HepG2 (cell line): ENCODE results near the gene ZDHHC7. TPM values are rescaled to one million over a fixed set of nuclear protein-coding genes. Genes with fewer than 3 reads are reported as not detected.

ENCODE experiments used
- ATAC-seq: fragments of 200-7000 bp; cut with Tn5 transposase; 3 replicates; pipeline ENCODE4 v1.9.1; 2020; ENCODE audit warnings: mild to moderate bottlenecking, moderate library complexity
- BruUV-seq: library from RNA; stranded (reverse); fragments of 400-500 nt; replicated peaks from 2 replicates; lab custom pipeline; 2021; lab: Mats Ljungman, UMichigan
- CTCF ChIA-PET: fragments of 300-600 bp; formaldehyde crosslinking; extraction: SDS; loops from one replicate; lab custom pipeline; 2021; ENCODE audit warnings: low total read pairs, inconsistent platforms, low intra/inter-chr PET ratio; lab: Yijun Ruan, JAX
- POLR2A ChIA-PET: fragments of 350-600 bp; sonication (Branson Sonifier 250); formaldehyde crosslinking; loops from one replicate; lab custom pipeline; 2020; ENCODE audit warnings: antibody characterized with exemption, inconsistent platforms; lab: Yijun Ruan, JAX
- DNase-seq: peaks from one replicate; pipeline ENCODE4 v3.0.0-alpha.2; 2015; ENCODE audit warnings: low spot score
- FAIRE-seq: peaks from 3 replicates; lab custom pipeline; 2011; peaks lifted over from hg19 to GRCh38; lab: Jason Lieb, UNC
- H2AFZ ChIP-seq: one replicate; pipeline ENCODE4 v1.6.1; 2011; ENCODE audit warnings: low read length, inconsistent platforms
- H3K27ac ChIP-seq: fragments of 300-600 bp; 3 replicates; pipeline ENCODE4 v1.8.0; 2011; ENCODE audit warnings: mixed run types, mild to moderate bottlenecking, mixed read lengths, low read length, inconsistent platforms; ENCODE audit not compliant: insufficient read depth; ENCODE audit errors: extremely low read length
- H3K27me3 ChIP-seq, 2 experiments: fragments of 200-600 bp in 1 of 2; 2 replicates in 1 of 2; 3 replicates in 1 of 2; pipeline versions ENCODE4 v1.6.0 to v1.8.0; 2011; ENCODE audit warnings: low read length in 2 of 2, mild to moderate bottlenecking in 2 of 2, moderate library complexity in 2 of 2, inconsistent platforms in 1 of 2; ENCODE audit not compliant: insufficient read depth in 2 of 2, control insufficient read depth in 1 of 2
- H3K36me3 ChIP-seq, 2 experiments: fragments of 200-600 bp in 1 of 2; replicated peaks in 1 of 2; 2 replicates in 1 of 2; 3 replicates in 1 of 2; pipeline versions ENCODE4 v1.5.1 to v1.8.0; 2011; ENCODE audit warnings: low read length in 2 of 2, inconsistent platforms in 1 of 2; ENCODE audit not compliant: insufficient read depth in 2 of 2, control insufficient read depth in 1 of 2
- H3K4me1 ChIP-seq: 2 replicates; pipeline ENCODE4 v1.5.1; 2012; ENCODE audit warnings: low read length, inconsistent platforms; ENCODE audit not compliant: insufficient read depth
- H3K4me2 ChIP-seq: 2 replicates; pipeline ENCODE4 v1.6.0; 2011; ENCODE audit warnings: low read depth, low read length, inconsistent platforms
- H3K4me3 ChIP-seq, 3 experiments: fragments of 200-600 bp in 1 of 3; sonication (generic), shearing (Covaris generic) in 1 of 3; replicated peaks in 1 of 3; 2 replicates each; pipeline ENCODE4 v1.5.1; 2011 to 2016; ENCODE audit warnings: low read length in 3 of 3, inconsistent platforms in 2 of 3, low read depth in 2 of 3, mild to moderate bottlenecking in 2 of 3, control low read depth in 1 of 3, mixed read lengths in 1 of 3; ENCODE audit not compliant: insufficient read depth in 1 of 3
- H3K79me2 ChIP-seq: one replicate; pipeline ENCODE4 v1.6.1; 2011; ENCODE audit warnings: low read length, inconsistent platforms; ENCODE audit not compliant: insufficient read depth
- H3K9ac ChIP-seq: 2 replicates; pipeline ENCODE4 v1.6.0; 2011; ENCODE audit warnings: mild to moderate bottlenecking, low read depth, low read length, inconsistent platforms; ENCODE audit not compliant: insufficient read depth
- H3K9me3 ChIP-seq: 2 replicates; pipeline ENCODE4 v1.5.1; 2012; ENCODE audit warnings: mild to moderate bottlenecking, low read length
- H4K20me1 ChIP-seq: 2 replicates; pipeline ENCODE4 v1.6.0; 2011; ENCODE audit warnings: inconsistent platforms, mild to moderate bottlenecking, low read length, moderate library complexity; ENCODE audit not compliant: insufficient read depth
- ATM ChIP-seq: fragments of 450-650 bp; IDR thresholded peaks from 2 replicates; pipeline ENCODE4 v1.7.1; 2017; ENCODE audit warnings: mild to moderate bottlenecking, borderline replicate concordance
- ETV5 ChIP-seq: IDR thresholded peaks from 2 replicates; pipeline ENCODE4 v1.6.1; 2018; ENCODE audit warnings: missing biosample characterization, missing genetic modification reagents, inconsistent platforms, borderline replicate concordance
- HIVEP1 ChIP-seq: sonication (generic); formaldehyde crosslinking; IDR thresholded peaks from 2 replicates; pipeline ENCODE4 v1.4.0; 2020; ENCODE audit warnings: mild to moderate bottlenecking, missing genetic modification reagents
- IKZF1 ChIP-seq: fragments of 450-650 bp; IDR thresholded peaks from 2 replicates; pipeline ENCODE4 v1.7.1; 2016
- REL ChIP-seq: sonication (generic); formaldehyde crosslinking; conservative IDR thresholded peaks from 2 replicates; pipeline ENCODE4 v1.8.0; 2022; ENCODE audit warnings: mild to moderate bottlenecking, missing genetic modification reagents, moderate library complexity
- TBX2 ChIP-seq: sonication (generic); formaldehyde crosslinking; IDR thresholded peaks from 2 replicates; pipeline ENCODE4 v1.5.0; 2020; ENCODE audit warnings: missing genetic modification reagents, mild to moderate bottlenecking, borderline replicate concordance
- ZNF644 ChIP-seq: IDR thresholded peaks from 2 replicates; pipeline ENCODE4 v1.6.1; 2016; ENCODE audit warnings: low read depth
- ZNF674 ChIP-seq: sonication (generic); formaldehyde crosslinking; IDR thresholded peaks from 2 replicates; pipeline ENCODE4 v1.5.0; 2020; ENCODE audit warnings: low read depth, mild to moderate bottlenecking, missing genetic modification reagents
- ZNF713 ChIP-seq: sonication (generic); formaldehyde crosslinking; IDR thresholded peaks from 2 replicates; pipeline ENCODE4 v1.4.0; 2020; ENCODE audit warnings: mild to moderate bottlenecking, missing genetic modification reagents
- ZNF883 ChIP-seq: sonication (generic); formaldehyde crosslinking; IDR thresholded peaks from 2 replicates; pipeline ENCODE4 v1.5.1; 2020; ENCODE audit warnings: mild to moderate bottlenecking, missing genetic modification reagents; ENCODE audit errors: not compliant biosample characterization
- ZSCAN21 ChIP-seq: sonication (generic); formaldehyde crosslinking; IDR thresholded peaks from 2 replicates; pipeline ENCODE4 v1.8.0; 2022; ENCODE audit warnings: mild to moderate bottlenecking, missing genetic modification reagents, moderate library complexity, borderline replicate concordance
- WGBS: methylation state at CpG from one replicate; pipeline ENCODE4 v1.1.6; 2017; ENCODE audit warnings: low lambda C conversion rate; 5-methylcytosine and 5-hydroxymethylcytosine counted together
- in situ Hi-C: cut with HindIII; loops from 2 replicates; pipeline ENCODE4 v1.10.0; 2017; ENCODE audit warnings: low pct_unique_long_range_greater_than_20kb; ENCODE audit not compliant: extremely low pct_ligation_motif_present
- intact Hi-C: fragments of 100-400 bp; cut with micrococcal nuclease; formaldehyde crosslinking; loops from one replicate; pipeline ENCODE4 v1.10.0; 2022; ENCODE audit not compliant: unreplicated experiment
- polyA plus RNA-seq, 8 experiments: library from polyadenylated mRNA; depleted of rRNA in 3 of 8; stranded (reverse) in 7 of 8; unstranded in 1 of 8; fragments of >200 nt; fragmentation: Illumina TruSeq in 4 of 8; extraction: Trizol in 4 of 8; gene quantifications; 2 replicates each; pipeline versions ENCODE4 v1.2.1 to v1.2.3, GENCODE V29; 2011 to 2016; ENCODE audit warnings: low read depth in 4 of 8, missing spikeins in 1 of 8, mixed read lengths in 1 of 8; ENCODE audit not compliant: insufficient read depth in 1 of 8
- total RNA-seq, 5 experiments: library from RNA; depleted of rRNA; stranded (reverse); fragments of >200 nt; fragmentation: Illumina TruSeq; extraction: Trizol; gene quantifications; 2 replicates each; pipeline ENCODE4 v1.2.3, GENCODE V29; 2016; ENCODE audit warnings: low read depth in 1 of 5
- TF ChIP-seq, protein P1 (sequence below): sonication (generic); formaldehyde crosslinking; IDR thresholded peaks from 2 replicates; pipeline ENCODE4 v1.4.0; 2020; ENCODE audit warnings: missing genetic modification reagents
- TF ChIP-seq, protein P2 (sequence below): sonication (generic); formaldehyde crosslinking; IDR thresholded peaks from 2 replicates; pipeline ENCODE4 v1.5.0; 2020; ENCODE audit warnings: mild to moderate bottlenecking, missing genetic modification reagents, borderline replicate concordance
- TF ChIP-seq, protein P3 (sequence below): conservative IDR thresholded peaks from 2 replicates; pipeline ENCODE4 v1.6.1; 2018; ENCODE audit warnings: missing genetic modification reagents
- TF ChIP-seq, protein P4 (sequence below): sonication (generic); formaldehyde crosslinking; IDR thresholded peaks from 2 replicates; pipeline ENCODE4 v1.8.0; 2022; ENCODE audit warnings: missing genetic modification reagents, mild to moderate bottlenecking, moderate library complexity, borderline replicate concordance

ZDHHC7 gene
- total and polyA plus RNA-seq, 2 of the 13 experiments (the other 11 are each of a cell fraction or from before 2014, with no cell fraction given): 46.8 to 67.6 TPM

DNA sequence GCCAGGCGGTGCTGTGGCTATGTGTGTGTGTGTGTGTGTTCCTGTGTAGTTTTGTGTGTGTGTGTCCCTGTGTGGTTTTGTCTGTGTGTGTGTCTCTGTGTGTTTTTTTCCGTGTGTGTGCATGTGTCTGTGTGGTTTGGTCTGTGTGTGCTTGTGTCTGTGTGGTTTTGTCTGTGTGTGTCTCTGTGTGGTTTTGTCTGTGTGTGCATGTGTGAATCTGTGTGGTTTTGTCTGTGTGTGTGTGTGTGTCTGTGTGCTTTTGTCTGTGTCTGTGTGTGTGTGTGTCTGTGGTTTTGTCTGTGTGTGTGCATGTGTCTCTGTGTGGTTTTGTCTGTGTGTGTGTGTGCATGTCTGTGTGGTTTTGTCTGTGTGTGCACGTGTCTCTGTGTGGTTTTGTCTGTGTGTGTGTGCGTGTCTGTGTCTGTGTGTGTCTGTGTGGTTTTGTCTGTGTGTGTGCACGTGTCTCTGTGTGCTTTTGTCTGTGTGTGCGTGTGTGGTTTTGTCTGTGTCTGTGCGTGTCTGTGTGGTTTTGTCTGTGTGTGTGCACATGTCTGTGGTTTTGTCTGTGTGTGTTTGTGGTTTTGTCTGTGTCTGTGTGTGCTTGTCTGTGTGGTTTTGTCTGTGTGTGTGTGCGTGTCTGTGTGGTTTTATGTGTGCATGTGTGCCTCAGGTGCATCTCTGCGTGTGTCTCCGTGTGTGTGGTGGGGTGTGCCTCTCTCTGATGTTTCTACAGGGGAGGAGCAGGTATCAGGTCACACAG lies 62.3 kb downstream of the ZDHHC7 start:
- POLR2A ChIA-PET: no interaction called here
- ATAC-seq (no peak), FAIRE-seq (peak; percentile 68), DNase-seq (no peak)
- H3K36me3 ChIP-seq: no peaks in the 10 kb centered on the region
- no TSS peak for BruUV-seq
- in situ Hi-C loops (no loop called here), intact Hi-C loops (no loop called here)
- CTCF ChIA-PET: interaction anchor here (4.5 kb wide), 1 partner anchor 24 kb away, joined by 57 read pairs; no protein-coding TSS in a partner anchor
- no peaks in the 10 kb centered on the region for H3K79me2 ChIP-seq
- peak overlapping the region; percentile 27 for H3K9ac ChIP-seq
- no peak overlapping the region for H3K27ac ChIP-seq
- no peaks in the 10 kb centered on the region for H4K20me1 ChIP-seq
- H3K9me3 ChIP-seq: no peaks in the 10 kb centered on the region
- no peaks in the 10 kb centered on the region; a peak in 1 of 5 replicates for H3K27me3 ChIP-seq
- H3K4me1 ChIP-seq: peaks cover 57% of the 10 kb centered on the region
- peak overlapping the region; percentile 74 for H3K4me2 ChIP-seq
- WGBS: 3% methylated on average over 10 of the region's 10 CpGs
- peak overlapping the region; percentile 13 to 65 (median 30); a peak in 4 of 6 replicates for H3K4me3 ChIP-seq
- no peak overlapping the region for H2AFZ ChIP-seq
- TF ChIP-seq REL (CRISPR knock-in tag) (0 out of 2 replicates have a peak, but pooled peaks have one; percentile 18), ZSCAN21 (CRISPR knock-in tag) (0 out of 2 replicates have a peak, but pooled peaks have one; percentile 69), ZNF883 (CRISPR knock-in tag) (peak; percentile 1), HIVEP1 (0 out of 2 replicates have a peak, but pooled peaks have one; percentile 6), ZNF674 (CRISPR knock-in tag) (no peak), ZNF644 (CRISPR knock-in tag) (no peak), IKZF1 (0 out of 2 replicates have a peak, but pooled peaks have one; percentile 49), TBX2 (CRISPR knock-in tag) (no peak), ZNF713 (CRISPR knock-in tag) (0 out of 2 replicates have a peak, but pooled peaks have one; percentile 49), ATM (no peak), ETV5 (no peak)
- TF ChIP-seq, protein P1, sequence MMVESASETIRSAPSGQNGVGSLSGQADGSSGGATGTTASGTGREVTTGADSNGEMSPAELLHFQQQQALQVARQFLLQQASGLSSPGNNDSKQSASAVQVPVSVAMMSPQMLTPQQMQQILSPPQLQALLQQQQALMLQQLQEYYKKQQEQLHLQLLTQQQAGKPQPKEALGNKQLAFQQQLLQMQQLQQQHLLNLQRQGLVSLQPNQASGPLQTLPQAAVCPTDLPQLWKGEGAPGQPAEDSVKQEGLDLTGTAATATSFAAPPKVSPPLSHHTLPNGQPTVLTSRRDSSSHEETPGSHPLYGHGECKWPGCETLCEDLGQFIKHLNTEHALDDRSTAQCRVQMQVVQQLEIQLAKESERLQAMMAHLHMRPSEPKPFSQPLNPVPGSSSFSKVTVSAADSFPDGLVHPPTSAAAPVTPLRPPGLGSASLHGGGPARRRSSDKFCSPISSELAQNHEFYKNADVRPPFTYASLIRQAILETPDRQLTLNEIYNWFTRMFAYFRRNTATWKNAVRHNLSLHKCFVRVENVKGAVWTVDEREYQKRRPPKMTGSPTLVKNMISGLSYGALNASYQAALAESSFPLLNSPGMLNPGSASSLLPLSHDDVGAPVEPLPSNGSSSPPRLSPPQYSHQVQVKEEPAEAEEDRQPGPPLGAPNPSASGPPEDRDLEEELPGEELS (CRISPR knock-in tag): no peak
- TF ChIP-seq, protein P2, sequence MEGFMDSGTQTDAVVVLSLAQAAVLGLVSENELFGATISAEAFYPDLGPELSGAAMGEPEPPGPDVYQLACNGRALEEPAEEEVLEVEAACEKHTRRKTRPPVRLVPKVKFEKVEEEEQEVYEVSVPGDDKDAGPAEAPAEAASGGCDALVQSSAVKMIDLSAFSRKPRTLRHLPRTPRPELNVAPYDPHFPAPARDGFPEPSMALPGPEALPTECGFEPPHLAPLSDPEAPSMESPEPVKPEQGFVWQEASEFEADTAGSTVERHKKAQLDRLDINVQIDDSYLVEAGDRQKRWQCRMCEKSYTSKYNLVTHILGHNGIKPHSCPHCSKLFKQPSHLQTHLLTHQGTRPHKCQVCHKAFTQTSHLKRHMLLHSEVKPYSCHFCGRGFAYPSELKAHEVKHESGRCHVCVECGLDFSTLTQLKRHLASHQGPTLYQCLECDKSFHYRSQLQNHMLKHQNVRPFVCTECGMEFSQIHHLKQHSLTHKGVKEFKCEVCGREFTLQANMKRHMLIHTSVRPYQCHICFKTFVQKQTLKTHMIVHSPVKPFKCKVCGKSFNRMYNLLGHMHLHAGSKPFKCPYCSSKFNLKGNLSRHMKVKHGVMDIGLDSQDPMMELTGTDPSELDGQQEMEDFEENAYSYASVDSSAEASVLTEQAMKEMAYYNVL (CRISPR knock-in tag): no peak
- TF ChIP-seq, protein P3, sequence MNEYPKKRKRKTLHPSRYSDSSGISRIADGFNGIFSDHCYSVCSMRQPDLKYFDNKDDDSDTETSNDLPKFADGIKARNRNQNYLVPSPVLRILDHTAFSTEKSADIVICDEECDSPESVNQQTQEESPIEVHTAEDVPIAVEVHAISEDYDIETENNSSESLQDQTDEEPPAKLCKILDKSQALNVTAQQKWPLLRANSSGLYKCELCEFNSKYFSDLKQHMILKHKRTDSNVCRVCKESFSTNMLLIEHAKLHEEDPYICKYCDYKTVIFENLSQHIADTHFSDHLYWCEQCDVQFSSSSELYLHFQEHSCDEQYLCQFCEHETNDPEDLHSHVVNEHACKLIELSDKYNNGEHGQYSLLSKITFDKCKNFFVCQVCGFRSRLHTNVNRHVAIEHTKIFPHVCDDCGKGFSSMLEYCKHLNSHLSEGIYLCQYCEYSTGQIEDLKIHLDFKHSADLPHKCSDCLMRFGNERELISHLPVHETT (CRISPR knock-in tag): no peak
- TF ChIP-seq, protein P4, sequence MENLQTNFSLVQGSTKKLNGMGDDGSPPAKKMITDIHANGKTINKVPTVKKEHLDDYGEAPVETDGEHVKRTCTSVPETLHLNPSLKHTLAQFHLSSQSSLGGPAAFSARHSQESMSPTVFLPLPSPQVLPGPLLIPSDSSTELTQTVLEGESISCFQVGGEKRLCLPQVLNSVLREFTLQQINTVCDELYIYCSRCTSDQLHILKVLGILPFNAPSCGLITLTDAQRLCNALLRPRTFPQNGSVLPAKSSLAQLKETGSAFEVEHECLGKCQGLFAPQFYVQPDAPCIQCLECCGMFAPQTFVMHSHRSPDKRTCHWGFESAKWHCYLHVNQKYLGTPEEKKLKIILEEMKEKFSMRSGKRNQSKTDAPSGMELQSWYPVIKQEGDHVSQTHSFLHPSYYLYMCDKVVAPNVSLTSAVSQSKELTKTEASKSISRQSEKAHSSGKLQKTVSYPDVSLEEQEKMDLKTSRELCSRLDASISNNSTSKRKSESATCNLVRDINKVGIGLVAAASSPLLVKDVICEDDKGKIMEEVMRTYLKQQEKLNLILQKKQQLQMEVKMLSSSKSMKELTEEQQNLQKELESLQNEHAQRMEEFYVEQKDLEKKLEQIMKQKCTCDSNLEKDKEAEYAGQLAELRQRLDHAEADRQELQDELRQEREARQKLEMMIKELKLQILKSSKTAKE (CRISPR knock-in tag): 0 out of 2 replicates have a peak, but pooled peaks have one; percentile 9
